CD4-positive, alpha-beta T cell (primary cell): ENCODE data around the gene EIF4A3. TPM values are rescaled to one million over a fixed set of nuclear protein-coding genes. Genes with fewer than 3 reads are reported as not detected.

Source experiments
- ATAC-seq: fragments of 200-7000 bp; cut with Tn5 transposase; one replicate; pipeline ENCODE4 v1.10.0; 2022; ENCODE audit warnings: mild to moderate bottlenecking; ENCODE audit not compliant: poor library complexity
- CTCF ChIA-PET: fragments of 350-600 bp; sonication (Branson Sonifier 250); formaldehyde crosslinking; loops from one replicate; lab custom pipeline; 2021; ENCODE audit warnings: antibody characterized with exemption, inconsistent platforms; lab: Charles Lee
- POLR2A ChIA-PET: fragments of 350-600 bp; sonication (Branson Sonifier 250); formaldehyde crosslinking; loops from one replicate; lab custom pipeline; 2021; ENCODE audit warnings: antibody characterized with exemption, inconsistent platforms; lab: Charles Lee
- DNase-seq, 14 experiments: peaks; one replicate each; pipeline ENCODE4 v3.0.0-alpha.2; 2013 to 2020; ENCODE audit warnings: mixed read lengths in 2 of 14
- H3K27ac ChIP-seq, 2 donors: one replicate each; pipeline versions ENCODE4 v1.5.1 to v1.7.0; 2013; ENCODE audit warnings: low read length in 2 of 2, low read depth in 1 of 2, mild to moderate bottlenecking in 1 of 2
- H3K27me3 ChIP-seq, 2 experiments: 1 replicate in 1 of 2; 2 replicates in 1 of 2; pipeline versions ENCODE4 v1.6.1 to v1.7.0; 2013; ENCODE audit warnings: low read length in 2 of 2, control low read depth in 1 of 2, mild to moderate bottlenecking in 1 of 2, moderate library complexity in 1 of 2; ENCODE audit not compliant: insufficient read depth in 2 of 2, control insufficient read depth in 1 of 2
- H3K36me3 ChIP-seq: one replicate; pipeline ENCODE4 v1.6.1; 2013; ENCODE audit warnings: low read length, control low read depth; ENCODE audit not compliant: insufficient read depth
- H3K4me1 ChIP-seq: one replicate; pipeline ENCODE4 v1.6.1; 2013; ENCODE audit warnings: low read length, control low read depth; ENCODE audit not compliant: insufficient read depth
- H3K4me3 ChIP-seq: one replicate; pipeline ENCODE4 v1.5.1; 2013; ENCODE audit warnings: mild to moderate bottlenecking, low read length, moderate library complexity
- H3K9me3 ChIP-seq, 2 experiments: 1 replicate in 1 of 2; 2 replicates in 1 of 2; pipeline versions ENCODE4 v1.6.1 to v1.7.0; 2013; ENCODE audit warnings: low read length in 2 of 2, mild to moderate bottlenecking in 2 of 2, control low read depth in 1 of 2, moderate library complexity in 1 of 2; ENCODE audit not compliant: control insufficient read depth in 1 of 2, insufficient read depth in 1 of 2
- H3K27ac Mint-ChIP-seq: one replicate; pipeline ENCODE4 v1.8.0; 2020; ENCODE audit warnings: mixed read lengths
- H3K27me3 Mint-ChIP-seq: one replicate; pipeline ENCODE4 v1.8.0; 2021; ENCODE audit warnings: mixed read lengths
- H3K36me3 Mint-ChIP-seq: one replicate; pipeline ENCODE4 v1.8.0; 2021; ENCODE audit warnings: low read depth, mixed read lengths
- H3K4me1 Mint-ChIP-seq: one replicate; pipeline ENCODE4 v1.8.0; 2021; ENCODE audit warnings: low read depth, mixed read lengths
- H3K4me3 Mint-ChIP-seq: one replicate; pipeline ENCODE4 v1.8.0; 2020; ENCODE audit warnings: mild to moderate bottlenecking, mixed read lengths
- H3K9me3 Mint-ChIP-seq: one replicate; pipeline ENCODE4 v1.8.0; 2020; ENCODE audit warnings: mixed read lengths
- CTCF ChIP-seq: fragments of 200-600 bp; IDR thresholded peaks from one replicate; pipeline ENCODE4 v1.8.0; 2022; ENCODE audit warnings: antibody characterized with exemption, mild to moderate bottlenecking
- intact Hi-C, 2 experiments: fragments of 100-400 bp; cut with DNase I in 1 of 2; cut with micrococcal nuclease in 1 of 2; formaldehyde crosslinking; loops; one replicate each; pipeline versions ENCODE4 v1.15.1 to v1.9.0; 2023 to 2025; cut with DNase I, micrococcal nuclease
- total RNA-seq, 174 experiments: library from RNA in 2 of 174; stranded (reverse) in 2 of 174; gene quantifications; one replicate each; pipeline ENCODE4 v1.2.3 and lab custom pipeline; 2021 to 2026

EIF4A3 gene
- total RNA-seq, 2 experiments from 2014 or later: 79.6 to 79.7 TPM

- no peaks in the 10 kb centered on the region for H3K27me3 Mint-ChIP-seq
- H3K36me3 Mint-ChIP-seq: peaks cover 8% of the 10 kb centered on the region
- no peak overlapping the region for H3K4me3 ChIP-seq
- ChIA-PET CTCF (no interaction called here), POLR2A (interaction anchor here (1.3 kb wide), 1 partner anchor 50 kb away, joined by 3 read pairs; the partner anchor contains the start of gene GAA)
- H3K9me3 Mint-ChIP-seq: no peaks in the 10 kb centered on the region
- no peak overlapping the region for H3K27ac ChIP-seq
- ATAC-seq (no peak), DNase-seq (no peak)
- peaks cover 33% of the 10 kb centered on the region for H3K4me1 Mint-ChIP-seq
- intact Hi-C loops: no loop called here
- H3K9me3 ChIP-seq: peaks cover 4 to 14% of the 10 kb centered on the region in 2 experiments
- H3K27ac Mint-ChIP-seq: peak overlapping the region; percentile 49
- no peaks in the 10 kb centered on the region for H3K27me3 ChIP-seq
- H3K4me3 Mint-ChIP-seq: no peak overlapping the region
- no peak for TF ChIP-seq CTCF
- no peaks in the 10 kb centered on the region for H3K36me3 ChIP-seq
- H3K4me1 ChIP-seq: peaks cover 28% of the 10 kb centered on the region
Measured at GRCh38 chr17:80151333-80151732, 4.4 kb upstream of the EIF4A3 start.

DNA sequence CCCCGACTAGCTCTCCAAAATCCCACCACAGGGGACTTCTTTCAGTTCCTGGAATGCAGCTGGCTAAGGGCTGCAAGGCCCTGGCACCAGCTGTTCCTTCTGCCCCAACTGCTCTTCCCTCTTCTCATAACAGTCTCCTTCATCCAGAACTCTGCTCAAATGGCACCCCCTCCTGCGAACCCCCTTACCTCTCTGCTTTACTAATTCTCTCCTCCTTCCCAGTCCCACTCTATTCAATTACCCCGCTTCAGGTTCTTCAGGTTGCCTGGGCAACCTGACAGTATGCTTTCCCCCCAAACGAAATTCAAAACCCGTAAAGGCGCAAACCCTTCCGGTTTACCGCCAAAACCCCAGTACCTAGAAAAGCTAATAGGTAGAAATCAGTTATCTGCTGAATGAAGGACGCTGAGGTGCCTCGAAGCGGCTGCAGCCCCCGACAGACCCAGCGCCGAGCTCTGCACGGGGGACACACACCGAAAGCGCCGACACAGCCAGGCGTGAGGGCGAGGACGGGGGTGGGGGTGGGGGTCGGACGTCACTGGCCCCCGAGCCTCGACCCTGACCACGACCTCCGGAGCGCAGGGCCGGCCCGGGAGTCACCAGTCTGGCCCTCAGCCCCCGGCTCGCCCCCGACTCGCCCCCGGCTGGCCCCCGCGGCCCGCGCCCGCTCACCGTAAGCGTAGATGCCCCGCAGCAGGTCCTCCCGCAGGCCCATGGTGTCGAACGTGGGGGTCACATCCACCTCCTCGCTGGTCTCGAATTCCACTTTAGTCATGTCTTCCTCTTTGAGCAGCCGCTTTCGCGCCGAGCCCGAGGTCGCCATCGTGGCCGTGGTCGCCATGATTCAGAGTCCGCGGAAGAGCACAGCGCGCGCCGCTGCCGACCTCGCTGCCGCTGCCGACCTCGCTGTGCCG is 550 bp downstream of the EIF4A3 start:
- intact Hi-C loops: loop anchor here (1.0 to 10.0 kb wide), 9 partner anchors 44 to 1338 kb away; partner anchors contain the start of genes GAA (in 2 of the 2), CCDC40 (in 1 of the 2) and RNF213 (in 1 of the 2)
- Mint-ChIP-seq H3K9me3 (no peaks in the 10 kb centered on the region), H3K27me3 (no peaks in the 10 kb centered on the region), H3K27ac (peak overlapping the region; percentile 95), H3K36me3 (peaks cover 44% of the 10 kb centered on the region), H3K4me1 (peaks cover 40% of the 10 kb centered on the region), H3K4me3 (peak overlapping the region; percentile 99)
- DNase-seq (peak in 5 of 14 experiments; percentile 8 to 41 (median 25)), ATAC-seq (no peak)
- Histone ChIP-seq H3K4me3 (peak overlapping the region; percentile 72), H3K9me3 (no peaks in the 10 kb centered on the region), H3K4me1 (peaks cover 40% of the 10 kb centered on the region), H3K36me3 (peaks cover 29% of the 10 kb centered on the region), H3K27ac (peak overlapping the region in 1 of 2 donors; percentile 84), H3K27me3 (no peaks in the 10 kb centered on the region)
- TF ChIP-seq CTCF: peak; percentile 17
- CTCF ChIA-PET: interaction anchor here (0.6 to 4.5 kb wide), 3 partner anchors 22 to 350 kb away, joined by 3 to 23 read pairs (median 3); partner anchors contain the start of gene GAA
- POLR2A ChIA-PET: interaction anchor here (0.5 to 1.5 kb wide), 3 partner anchors 45 to 1345 kb away, joined by 3 to 13 read pairs (median 4); partner anchors contain the start of genes CBX4 and GAA
